Neural progenitor cell (in vitro differentiated cells): ENCODE measurements around the gene MX1. TPM values are rescaled to one million over a fixed set of nuclear protein-coding genes. Genes with fewer than 3 reads are reported as not detected.
A peak's percentile ranks its signal among the peaks of the same experiment; 100 is the strongest.

Experiments used
- DNase-seq: peaks from one replicate; pipeline ENCODE4 v3.0.0-alpha.2; 2016; ENCODE audit warnings: low spot score
- H2AFZ ChIP-seq: fragments of 200-600 bp; sonication (generic); replicated peaks from 2 replicates; pipeline ENCODE4 v1.6.1; 2016; ENCODE audit warnings: antibody characterized with exemption
- H3F3A ChIP-seq: fragments of 200-600 bp; sonication (generic); 2 replicates; pipeline ENCODE4 v1.6.1; 2016; ENCODE audit warnings: antibody characterized with exemption, low read depth
- H3K27ac ChIP-seq: fragments of 200-600 bp; sonication (generic); 2 replicates; pipeline ENCODE4 v1.5.1; 2016; ENCODE audit warnings: mild to moderate bottlenecking
- H3K27me3 ChIP-seq: fragments of 200-600 bp; sonication (generic); 2 replicates; pipeline ENCODE4 v1.6.1; 2016; ENCODE audit warnings: mild to moderate bottlenecking, moderate library complexity
- H3K36me3 ChIP-seq: fragments of 200-600 bp; sonication (generic); 2 replicates; pipeline ENCODE4 v1.5.1; 2016
- H3K4me1 ChIP-seq: fragments of 200-600 bp; sonication (generic); 2 replicates; pipeline ENCODE4 v1.6.1; 2016; ENCODE audit warnings: mixed run types
- H3K4me2 ChIP-seq: fragments of 200-600 bp; sonication (generic); 2 replicates; pipeline ENCODE4 v1.6.1; 2016
- H3K4me3 ChIP-seq: fragments of 200-600 bp; sonication (generic); 2 replicates; pipeline ENCODE4 v1.5.1; 2016
- H3K79me2 ChIP-seq: fragments of 200-600 bp; sonication (generic); 2 replicates; pipeline ENCODE4 v1.6.1; 2016; ENCODE audit warnings: low read depth
- H3K9ac ChIP-seq: fragments of 200-600 bp; sonication (generic); 2 replicates; pipeline ENCODE4 v1.6.1; 2016
- H3K9me3 ChIP-seq: fragments of 200-600 bp; sonication (generic); 2 replicates; pipeline ENCODE4 v1.5.1; 2016; ENCODE audit warnings: low read depth
- H4K20me1 ChIP-seq: fragments of 200-600 bp; sonication (generic); 2 replicates; pipeline ENCODE4 v1.6.1; 2016; ENCODE audit warnings: low read depth
- H3K27ac Mint-ChIP-seq: 3 replicates; pipeline ENCODE4 v1.8.0; 2021; ENCODE audit warnings: mixed read lengths
- H3K27me3 Mint-ChIP-seq: 2 replicates; pipeline ENCODE4 v1.8.0; 2022; ENCODE audit warnings: low read depth, mild to moderate bottlenecking, inconsistent platforms, moderate library complexity, mixed read lengths; ENCODE audit not compliant: insufficient read depth
- H3K36me3 Mint-ChIP-seq: 3 replicates; pipeline ENCODE4 v1.8.0; 2021; ENCODE audit warnings: mixed read lengths
- H3K4me1 Mint-ChIP-seq: 3 replicates; pipeline ENCODE4 v1.8.0; 2021; ENCODE audit warnings: mixed read lengths
- H3K4me3 Mint-ChIP-seq: 3 replicates; pipeline ENCODE4 v1.8.0; 2021; ENCODE audit warnings: mild to moderate bottlenecking, moderate library complexity, mixed read lengths
- H3K9me3 Mint-ChIP-seq: 3 replicates; pipeline ENCODE4 v1.8.0; 2020; ENCODE audit warnings: mixed read lengths
- CTCF ChIP-seq: fragments of 200-600 bp; sonication (generic); IDR thresholded peaks from 2 replicates; pipeline ENCODE4 v1.5.1; 2017; ENCODE audit warnings: antibody characterized with exemption, mild to moderate bottlenecking
- EZH2 ChIP-seq: fragments of 200-600 bp; sonication (generic); IDR thresholded peaks from 2 replicates; pipeline ENCODE4 v1.6.1; 2017; ENCODE audit warnings: antibody characterized with exemption, mild to moderate bottlenecking, moderate library complexity
- EZH2phosphoT487 ChIP-seq: fragments of 200-600 bp; sonication (generic); IDR thresholded peaks from 2 replicates; pipeline ENCODE4 v1.6.1; 2017; ENCODE audit warnings: antibody characterized with exemption
- total RNA-seq: library from RNA; depleted of rRNA; stranded (reverse); fragments of >200 nt; gene quantifications from 2 replicates; pipeline ENCODE4 v1.2.3, GENCODE V29; 2015; ENCODE audit warnings: low replicate concordance

The MX1 gene
- total RNA-seq, 1 donor from 2014 or later: 1.7 TPM

- no peak for DNase-seq
- H3K27me3 Mint-ChIP-seq: peaks cover 12% of the 10 kb centered on the region
- no peak for TF ChIP-seq EZH2
- H2AFZ ChIP-seq: no peak overlapping the region
- H3K27me3 ChIP-seq: no peaks in the 10 kb centered on the region
- no peaks in the 10 kb centered on the region for H3K36me3 ChIP-seq
- H3K4me1 ChIP-seq: no peaks in the 10 kb centered on the region
- no peak overlapping the region for H3K9ac ChIP-seq
- no peaks in the 10 kb centered on the region for H3F3A ChIP-seq
- no peaks in the 10 kb centered on the region for H3K36me3 Mint-ChIP-seq
- no peak overlapping the region for H3K4me2 ChIP-seq
- no peak overlapping the region for H3K4me3 ChIP-seq
- peaks cover 4% of the 10 kb centered on the region for H3K4me1 Mint-ChIP-seq
- no peak overlapping the region for H3K4me3 Mint-ChIP-seq
- no peak overlapping the region for H3K27ac ChIP-seq
- H3K9me3 Mint-ChIP-seq: no peaks in the 10 kb centered on the region
- no peaks in the 10 kb centered on the region for H3K9me3 ChIP-seq
- no peaks in the 10 kb centered on the region for H3K79me2 ChIP-seq
- no peaks in the 10 kb centered on the region for H4K20me1 ChIP-seq
- peak overlapping the region; percentile 7 for H3K27ac Mint-ChIP-seq
Measured at GRCh38 chr21:41402796-41403195, 23.2 kb upstream of the MX1 start.

- H3K4me3 ChIP-seq: no peak overlapping the region
- no peaks in the 10 kb centered on the region for H3K79me2 ChIP-seq
- H3K4me3 Mint-ChIP-seq: no peak overlapping the region
- H3K4me2 ChIP-seq: no peak overlapping the region
- no peaks in the 10 kb centered on the region for H3F3A ChIP-seq
- TF ChIP-seq CTCF (no peak), EZH2 (no peak), EZH2phosphoT487 (no peak)
- no peaks in the 10 kb centered on the region for H4K20me1 ChIP-seq
- H3K27me3 ChIP-seq: no peaks in the 10 kb centered on the region
- no peak overlapping the region for H3K27ac ChIP-seq
- H2AFZ ChIP-seq: no peak overlapping the region
- H3K9me3 ChIP-seq: no peaks in the 10 kb centered on the region
- no peaks in the 10 kb centered on the region for H3K4me1 ChIP-seq
- H3K27ac Mint-ChIP-seq: no peak overlapping the region
- no peak for DNase-seq
- no peaks in the 10 kb centered on the region for H3K9me3 Mint-ChIP-seq
- peaks cover 9% of the 10 kb centered on the region for H3K4me1 Mint-ChIP-seq
- no peak overlapping the region for H3K9ac ChIP-seq
- H3K36me3 ChIP-seq: no peaks in the 10 kb centered on the region
- H3K27me3 Mint-ChIP-seq: peaks cover 13% of the 10 kb centered on the region
- no peaks in the 10 kb centered on the region for H3K36me3 Mint-ChIP-seq
Measured at GRCh38 chr21:41403331-41403730, 22.7 kb upstream of the MX1 start.

- Histone ChIP-seq H3K27me3 (no peaks in the 10 kb centered on the region), H3F3A (no peaks in the 10 kb centered on the region), H3K4me3 (no peak overlapping the region), H2AFZ (no peak overlapping the region), H3K36me3 (no peaks in the 10 kb centered on the region), H3K4me2 (no peak overlapping the region), H3K9me3 (no peaks in the 10 kb centered on the region), H3K4me1 (no peaks in the 10 kb centered on the region), H3K79me2 (no peaks in the 10 kb centered on the region), H3K9ac (no peak overlapping the region), H4K20me1 (no peaks in the 10 kb centered on the region), H3K27ac (no peak overlapping the region)
- H3K36me3 Mint-ChIP-seq: no peaks in the 10 kb centered on the region
- DNase-seq: no peak
- TF ChIP-seq EZH2 (no peak), CTCF (no peak), EZH2phosphoT487 (no peak)
- H3K4me3 Mint-ChIP-seq: no peak overlapping the region
- peaks cover 13% of the 10 kb centered on the region for H3K27me3 Mint-ChIP-seq
- no peak overlapping the region for H3K27ac Mint-ChIP-seq
- no peaks in the 10 kb centered on the region for H3K9me3 Mint-ChIP-seq
- H3K4me1 Mint-ChIP-seq: peaks cover 14% of the 10 kb centered on the region
Measured at GRCh38 chr21:41403966-41404365, 22.1 kb upstream of the MX1 start.

GRCh38 chr21:41405321-41405720, 20.7 kb upstream of the MX1 start:
- H3K4me3 Mint-ChIP-seq: no peak overlapping the region

More at GRCh38 chr21:41405321-41405720, 20.7 kb upstream of the MX1 start:
- Histone ChIP-seq H3K9ac (no peak overlapping the region), H3K9me3 (no peaks in the 10 kb centered on the region), H3K27me3 (no peaks in the 10 kb centered on the region), H3F3A (no peaks in the 10 kb centered on the region), H3K27ac (no peak overlapping the region), H3K36me3 (no peaks in the 10 kb centered on the region), H3K4me2 (no peak overlapping the region), H3K79me2 (no peaks in the 10 kb centered on the region), H3K4me1 (no peaks in the 10 kb centered on the region), H4K20me1 (no peaks in the 10 kb centered on the region), H2AFZ (no peak overlapping the region), H3K4me3 (no peak overlapping the region)
- Mint-ChIP-seq H3K9me3 (no peaks in the 10 kb centered on the region), H3K27ac (no peak overlapping the region), H3K36me3 (no peaks in the 10 kb centered on the region), H3K4me1 (peaks cover 14% of the 10 kb centered on the region), H3K27me3 (peaks cover 14% of the 10 kb centered on the region)
- no peak for DNase-seq
- TF ChIP-seq CTCF (no peak), EZH2 (no peak), EZH2phosphoT487 (no peak)
